GOT3 (cell line): Measurements from ENCODE around the gene MYOCOS.
"Not testable (repeated sequence)": the region's sequence is repeated elsewhere in the genome, so short reads cannot be mapped to it uniquely, and the experiment has no call there.

Experiments used
- DNase-seq: peaks from one replicate; lab custom pipeline; 2025; ENCODE audit warnings: mixed read lengths; lab: John Stamatoyannopoulos, UW

MYOCOS gene

GRCh38 chr1:171622152-171622462, at the start of gene MYOCOS:
Gene MYOCOS, plus strand, starts transcription at chr1:171622243. Its CDS starts 1,641 bp downstream, at chr1:171623884.
- no peak for DNase-seq

GRCh38 chr1:171576144-171576543, 45.9 kb upstream of the MYOCOS start:
- no peak for DNase-seq

- no peak for DNase-seq
Measured at GRCh38 chr1:171581226-171581625, 40.8 kb upstream of the MYOCOS start.

GRCh38 chr1:171581766-171582165, 40.3 kb upstream of the MYOCOS start:
- no peak for DNase-seq

- DNase-seq = no peak
Measured at GRCh38 chr1:171582589-171582988, 39.5 kb upstream of the MYOCOS start.

GRCh38 chr1:171583591-171584201, 38.3 kb upstream of the MYOCOS start:
- DNase-seq = no peak

- no peak for DNase-seq
Measured at GRCh38 chr1:171585715-171586114, 36.3 kb upstream of the MYOCOS start.

GRCh38 chr1:171588230-171588629, 33.8 kb upstream of the MYOCOS start:
- DNase-seq = no peak

GRCh38 chr1:171590022-171590421, 32.0 kb upstream of the MYOCOS start:
- no peak for DNase-seq

- DNase-seq = no peak
Measured at GRCh38 chr1:171595324-171595723, 26.7 kb upstream of the MYOCOS start.

GRCh38 chr1:171596119-171596518, 25.9 kb upstream of the MYOCOS start:
- DNase-seq = no peak

- DNase-seq = no peak
Measured at GRCh38 chr1:171596705-171597104, 25.3 kb upstream of the MYOCOS start.

- no peak for DNase-seq
Measured at GRCh38 chr1:171597203-171597602, 24.8 kb upstream of the MYOCOS start.

GRCh38 chr1:171600310-171600709, 21.7 kb upstream of the MYOCOS start:
- DNase-seq = not testable (repeated sequence)

GRCh38 chr1:171600862-171601261, 21.2 kb upstream of the MYOCOS start:
- no peak for DNase-seq

GRCh38 chr1:171603042-171603441, 19.0 kb upstream of the MYOCOS start:
- DNase-seq = not testable (repeated sequence)

GRCh38 chr1:171606402-171606941, 15.6 kb upstream of the MYOCOS start:
- no peak for DNase-seq

- DNase-seq = no peak
Measured at GRCh38 chr1:171610385-171610784, 11.7 kb upstream of the MYOCOS start.

GRCh38 chr1:171611306-171611705, 10.7 kb upstream of the MYOCOS start:
- DNase-seq = no peak

- DNase-seq = no peak
Measured at GRCh38 chr1:171613282-171613681, 8.8 kb upstream of the MYOCOS start.

GRCh38 chr1:171615122-171615906, 6.7 kb upstream of the MYOCOS start:
- DNase-seq = not testable (repeated sequence)

GRCh38 chr1:171616586-171616985, 5.5 kb upstream of the MYOCOS start:
- DNase-seq = no peak

- no peak for DNase-seq
Measured at GRCh38 chr1:171623651-171624331, 1.7 kb downstream of the MYOCOS start.
